PC-3 (cell line): ENCODE measurements around the gene CNTNAP2.

ENCODE experiments used
- EZH2 ChIP-seq: fragments of 300-600 bp; sonication (generic); IDR thresholded peaks from one replicate; pipeline ENCODE4 v1.6.1; 2017; ENCODE audit warnings: antibody characterized with exemption, mild to moderate bottlenecking, low read length; ENCODE audit not compliant: unreplicated experiment
- EZH2phosphoT487 ChIP-seq: fragments of 300-600 bp; sonication (generic); IDR thresholded peaks from 2 replicates; pipeline ENCODE4 v1.6.1; 2018; ENCODE audit warnings: mild to moderate bottlenecking, antibody characterized with exemption, low read length, borderline replicate concordance
- TF ChIP-seq, protein P1 (sequence below): fragments of 300-600 bp; sonication (generic); conservative IDR thresholded peaks from 2 replicates; pipeline ENCODE4 v1.5.1; 2017; ENCODE audit warnings: antibody characterized with exemption, low read depth, mild to moderate bottlenecking, low read length

GRCh38 chr7:146345251-146345650 is 228.7 kb downstream of the CNTNAP2 start:
- TF ChIP-seq, protein P1, sequence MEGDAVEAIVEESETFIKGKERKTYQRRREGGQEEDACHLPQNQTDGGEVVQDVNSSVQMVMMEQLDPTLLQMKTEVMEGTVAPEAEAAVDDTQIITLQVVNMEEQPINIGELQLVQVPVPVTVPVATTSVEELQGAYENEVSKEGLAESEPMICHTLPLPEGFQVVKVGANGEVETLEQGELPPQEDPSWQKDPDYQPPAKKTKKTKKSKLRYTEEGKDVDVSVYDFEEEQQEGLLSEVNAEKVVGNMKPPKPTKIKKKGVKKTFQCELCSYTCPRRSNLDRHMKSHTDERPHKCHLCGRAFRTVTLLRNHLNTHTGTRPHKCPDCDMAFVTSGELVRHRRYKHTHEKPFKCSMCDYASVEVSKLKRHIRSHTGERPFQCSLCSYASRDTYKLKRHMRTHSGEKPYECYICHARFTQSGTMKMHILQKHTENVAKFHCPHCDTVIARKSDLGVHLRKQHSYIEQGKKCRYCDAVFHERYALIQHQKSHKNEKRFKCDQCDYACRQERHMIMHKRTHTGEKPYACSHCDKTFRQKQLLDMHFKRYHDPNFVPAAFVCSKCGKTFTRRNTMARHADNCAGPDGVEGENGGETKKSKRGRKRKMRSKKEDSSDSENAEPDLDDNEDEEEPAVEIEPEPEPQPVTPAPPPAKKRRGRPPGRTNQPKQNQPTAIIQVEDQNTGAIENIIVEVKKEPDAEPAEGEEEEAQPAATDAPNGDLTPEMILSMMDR, result no peak
- TF ChIP-seq EZH2 (no peak), EZH2phosphoT487 (no peak)
